Measurements from ENCODE around the gene KIRREL3.

KIRREL3 gene

DNA sequence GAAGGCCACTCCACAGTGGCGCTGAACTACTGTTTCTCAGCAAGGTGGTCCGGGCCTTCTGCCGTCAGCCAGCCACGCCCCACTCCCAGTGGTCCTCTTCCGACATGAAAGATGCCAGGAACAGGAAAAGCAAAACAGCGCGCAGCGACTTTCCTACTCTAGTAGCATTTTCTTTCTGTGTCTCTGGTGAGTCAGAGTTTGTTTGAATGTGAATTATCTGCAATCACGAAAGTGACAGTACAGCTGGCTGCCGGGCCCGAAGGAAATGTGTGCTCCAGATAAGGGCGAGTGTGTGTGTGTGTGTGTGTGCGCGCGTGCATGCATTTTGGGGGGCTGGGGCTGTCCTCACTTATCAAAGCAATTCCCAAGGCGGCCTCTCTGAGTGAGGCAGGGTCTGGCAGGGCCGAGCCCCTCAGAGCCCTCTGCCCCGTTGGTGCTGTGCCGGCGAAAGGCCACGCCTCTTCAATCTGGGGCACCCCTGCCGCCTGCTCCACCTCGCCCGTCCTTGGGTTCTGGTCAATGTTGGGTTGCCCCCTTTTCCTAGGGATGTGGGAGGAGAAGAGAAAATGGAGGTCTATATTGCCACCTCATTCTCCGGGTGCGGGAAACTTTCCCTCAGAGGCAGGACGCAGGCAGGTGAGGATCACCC lies 288.5 kb downstream of the KIRREL3 start:
- TF ChIP-seq, protein P1, sequence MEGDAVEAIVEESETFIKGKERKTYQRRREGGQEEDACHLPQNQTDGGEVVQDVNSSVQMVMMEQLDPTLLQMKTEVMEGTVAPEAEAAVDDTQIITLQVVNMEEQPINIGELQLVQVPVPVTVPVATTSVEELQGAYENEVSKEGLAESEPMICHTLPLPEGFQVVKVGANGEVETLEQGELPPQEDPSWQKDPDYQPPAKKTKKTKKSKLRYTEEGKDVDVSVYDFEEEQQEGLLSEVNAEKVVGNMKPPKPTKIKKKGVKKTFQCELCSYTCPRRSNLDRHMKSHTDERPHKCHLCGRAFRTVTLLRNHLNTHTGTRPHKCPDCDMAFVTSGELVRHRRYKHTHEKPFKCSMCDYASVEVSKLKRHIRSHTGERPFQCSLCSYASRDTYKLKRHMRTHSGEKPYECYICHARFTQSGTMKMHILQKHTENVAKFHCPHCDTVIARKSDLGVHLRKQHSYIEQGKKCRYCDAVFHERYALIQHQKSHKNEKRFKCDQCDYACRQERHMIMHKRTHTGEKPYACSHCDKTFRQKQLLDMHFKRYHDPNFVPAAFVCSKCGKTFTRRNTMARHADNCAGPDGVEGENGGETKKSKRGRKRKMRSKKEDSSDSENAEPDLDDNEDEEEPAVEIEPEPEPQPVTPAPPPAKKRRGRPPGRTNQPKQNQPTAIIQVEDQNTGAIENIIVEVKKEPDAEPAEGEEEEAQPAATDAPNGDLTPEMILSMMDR (IDR thresholded peaks at IDR 0.05; ENCODE audit: insufficient read depth, missing control alignments), result no peak

DNA sequence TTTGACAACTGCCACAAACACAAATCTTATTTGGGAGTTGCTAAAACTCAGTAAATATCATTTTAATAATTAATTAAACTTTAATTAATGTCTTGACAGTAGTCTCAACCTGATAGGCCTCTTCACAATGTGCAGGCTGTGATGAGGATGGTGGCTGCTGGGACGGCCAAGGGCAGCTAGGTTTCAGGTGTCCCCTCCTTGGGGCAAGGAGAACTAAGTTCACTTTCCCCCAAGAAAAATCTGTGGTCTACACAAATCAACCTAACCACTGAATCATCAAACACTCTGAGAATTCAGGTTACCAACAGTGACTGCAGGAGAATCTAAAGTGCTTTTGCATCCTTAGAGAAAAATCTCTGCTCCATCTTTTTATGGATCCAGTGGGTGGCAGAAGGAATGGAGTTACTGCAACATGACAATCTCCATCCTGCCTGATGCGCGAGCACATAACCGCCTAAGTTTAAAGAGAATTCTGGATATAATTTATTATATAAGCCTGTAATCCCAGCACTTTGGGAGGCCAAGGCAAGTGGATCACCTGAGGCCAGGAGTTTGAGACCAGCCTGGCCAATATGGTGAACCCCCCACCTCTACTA lies 289.7 kb downstream of the KIRREL3 start:
- TF ChIP-seq, protein P1 (IDR thresholded peaks at IDR 0.05; ENCODE audit: insufficient read depth, missing control alignments), result no peak
- FAIRE-seq (no peak), DNase-seq (ENCODE audit: insufficient read length, low spot score) (no peak)

More for the DNA sequence above, 288.5 kb downstream of the KIRREL3 start:
- DNase-seq (ENCODE audit: insufficient read length, low spot score), result no peak
- no peak for FAIRE-seq

DNA sequence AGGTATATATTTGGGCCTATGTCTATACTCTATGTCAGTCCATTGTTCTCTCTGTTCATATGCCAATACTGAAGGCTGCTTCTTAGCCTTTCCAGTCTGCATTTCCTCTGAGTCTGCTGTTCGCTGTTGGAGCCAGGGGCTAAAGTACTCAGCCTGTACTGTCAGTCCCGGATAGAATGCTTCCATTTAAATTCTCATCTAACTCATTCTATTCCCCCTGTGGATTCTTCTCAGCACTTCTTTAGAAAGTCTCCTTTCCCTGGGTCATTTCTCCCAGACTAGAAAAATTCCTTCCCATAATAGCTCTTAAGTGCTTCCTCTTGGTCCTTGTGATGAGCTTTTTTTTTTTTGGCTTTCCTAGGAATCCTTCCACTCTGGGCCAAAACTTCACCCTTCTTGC lies 293.1 kb downstream of the KIRREL3 start:
- TF ChIP-seq, protein P1 (IDR thresholded peaks at IDR 0.05; ENCODE audit: insufficient read depth, missing control alignments), result no peak
- no peak for DNase-seq (ENCODE audit: insufficient read length, low spot score)
- no peak for FAIRE-seq

DNA sequence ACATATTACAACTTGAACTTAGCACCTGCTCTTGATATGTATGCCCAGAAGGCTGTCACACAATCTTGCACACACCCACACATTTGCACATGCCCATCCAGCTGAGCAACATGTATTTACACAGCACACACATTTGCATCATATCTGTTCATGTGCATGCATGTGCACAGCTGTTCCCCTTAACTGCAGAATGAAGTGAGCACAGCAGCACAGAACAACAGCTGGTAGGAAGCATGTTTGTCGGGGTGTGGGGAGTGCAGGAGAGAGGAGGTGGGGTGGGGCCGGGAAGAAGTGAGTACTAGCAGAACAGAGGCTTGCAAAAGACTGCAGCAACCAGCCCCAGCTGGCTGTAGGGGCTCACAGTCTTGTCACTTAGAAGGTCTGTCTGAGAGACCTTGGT lies 296.5 kb downstream of the KIRREL3 start:
- TF ChIP-seq, protein P1 (IDR thresholded peaks at IDR 0.05; ENCODE audit: insufficient read depth, missing control alignments), result no peak
- no peak for DNase-seq (ENCODE audit: insufficient read length, low spot score)
- no peak for FAIRE-seq

DNA sequence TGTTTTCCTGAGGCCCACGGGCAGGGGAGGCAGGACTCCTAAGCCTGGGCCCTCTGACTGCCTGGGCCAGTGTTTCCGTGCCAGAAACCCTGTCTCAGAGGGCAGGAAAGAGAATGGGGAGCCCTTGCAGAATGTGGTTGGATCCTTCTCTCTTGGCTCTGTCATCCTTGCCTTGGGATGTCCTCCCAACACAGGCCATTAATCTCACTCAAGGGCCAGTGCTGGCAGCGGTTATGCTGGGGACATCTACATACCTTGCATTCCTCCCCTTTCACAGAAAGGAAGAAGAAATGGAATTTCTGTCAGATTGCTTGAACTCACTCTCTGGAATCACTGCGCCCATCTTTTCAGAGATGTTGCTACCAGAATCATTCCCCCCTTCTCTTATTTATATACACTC lies 296.9 kb downstream of the KIRREL3 start:
- TF ChIP-seq, protein P1 (IDR thresholded peaks at IDR 0.05; ENCODE audit: insufficient read depth, missing control alignments), result no peak
- FAIRE-seq, result no peak
- no peak for DNase-seq (ENCODE audit: insufficient read length, low spot score)

DNA sequence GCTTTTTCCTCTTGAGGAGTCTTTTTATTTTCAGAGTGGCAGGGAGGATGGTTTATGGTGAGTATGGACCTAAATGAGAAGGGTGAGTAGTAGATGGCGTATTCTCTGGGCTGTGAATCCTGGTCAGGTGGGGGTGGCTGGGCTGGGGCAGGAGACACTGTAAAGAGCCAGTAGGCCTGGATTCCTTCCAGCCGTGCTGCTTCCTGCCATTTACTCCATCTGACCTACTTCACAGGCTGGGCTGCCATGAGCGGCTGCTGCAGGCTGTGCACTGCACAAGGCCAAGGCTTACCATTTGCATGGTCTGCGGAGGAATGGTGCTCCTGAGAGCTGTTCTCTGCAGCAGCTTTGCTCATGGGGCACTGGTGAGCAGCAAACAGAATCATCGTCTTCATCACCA lies 297.6 kb downstream of the KIRREL3 start:
- DNase-seq (ENCODE audit: insufficient read length, low spot score) (no peak), FAIRE-seq (no peak)
- TF ChIP-seq, protein P1 (IDR thresholded peaks at IDR 0.05; ENCODE audit: insufficient read depth, missing control alignments), result no peak

DNA sequence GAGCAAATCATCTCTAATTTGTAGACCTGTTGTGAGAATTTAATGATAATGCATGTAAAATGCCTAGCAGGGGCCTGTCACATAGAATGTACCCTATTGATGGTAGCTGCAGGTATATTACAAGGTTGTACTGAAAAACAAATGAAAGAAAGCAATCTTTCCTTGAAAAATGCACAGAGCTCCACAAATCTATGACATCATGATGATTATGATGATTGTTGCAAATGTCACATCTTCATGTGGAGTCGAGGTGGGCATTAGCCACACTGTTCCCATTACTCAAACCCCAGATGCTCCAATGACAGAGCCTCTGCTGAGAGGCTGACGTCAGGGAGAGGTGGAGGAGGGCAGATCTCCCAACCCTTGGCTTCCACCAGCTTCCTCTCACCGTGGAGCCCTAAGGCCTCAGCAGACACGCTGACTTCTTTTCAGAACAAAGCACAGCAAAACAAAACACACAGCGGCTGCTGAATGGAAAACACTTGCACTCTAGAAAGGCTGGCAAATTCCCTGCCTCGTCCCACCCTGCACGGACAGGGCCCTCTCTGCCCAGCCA lies 298.3 kb downstream of the KIRREL3 start:
- no peak for FAIRE-seq
- TF ChIP-seq, protein P1 (IDR thresholded peaks at IDR 0.05; ENCODE audit: insufficient read depth, missing control alignments), result no peak
- DNase-seq (ENCODE audit: insufficient read length, low spot score), result no peak

All from D721Med (cell line).